HG03280 (cell line): ENCODE measurements around the gene KIF3A.
"Not testable (repeated sequence)": the region's sequence is repeated elsewhere in the genome, so short reads cannot be mapped to it uniquely, and the experiment has no call there.

Source experiments
- ATAC-seq: cut with Tn5 transposase; IDR thresholded peaks from one replicate; pipeline ENCODE4 v1.9.1; 2021; ENCODE audit warnings: mild to moderate bottlenecking, moderate library complexity; ENCODE audit not compliant: unreplicated experiment

Gene KIF3A

DNA sequence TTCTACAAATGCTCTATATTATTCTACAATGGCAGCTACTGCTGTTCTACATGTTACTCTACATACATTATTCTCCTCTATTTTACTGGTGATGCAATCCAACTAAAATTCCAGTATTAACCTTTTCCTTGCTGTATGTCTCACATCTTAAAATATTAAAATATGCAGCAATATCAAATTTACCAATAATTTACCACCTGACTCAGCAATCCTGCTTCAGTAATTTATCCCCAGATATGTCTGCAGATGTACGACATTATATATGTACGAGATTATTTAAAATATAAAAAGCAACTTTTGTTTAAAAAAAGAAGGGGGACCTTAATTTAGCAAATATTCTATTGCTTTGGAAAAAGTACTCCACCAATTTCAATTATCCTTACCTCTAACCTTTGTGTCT, 11.6 kb downstream of the KIF3A start:
- no peak for ATAC-seq

DNA sequence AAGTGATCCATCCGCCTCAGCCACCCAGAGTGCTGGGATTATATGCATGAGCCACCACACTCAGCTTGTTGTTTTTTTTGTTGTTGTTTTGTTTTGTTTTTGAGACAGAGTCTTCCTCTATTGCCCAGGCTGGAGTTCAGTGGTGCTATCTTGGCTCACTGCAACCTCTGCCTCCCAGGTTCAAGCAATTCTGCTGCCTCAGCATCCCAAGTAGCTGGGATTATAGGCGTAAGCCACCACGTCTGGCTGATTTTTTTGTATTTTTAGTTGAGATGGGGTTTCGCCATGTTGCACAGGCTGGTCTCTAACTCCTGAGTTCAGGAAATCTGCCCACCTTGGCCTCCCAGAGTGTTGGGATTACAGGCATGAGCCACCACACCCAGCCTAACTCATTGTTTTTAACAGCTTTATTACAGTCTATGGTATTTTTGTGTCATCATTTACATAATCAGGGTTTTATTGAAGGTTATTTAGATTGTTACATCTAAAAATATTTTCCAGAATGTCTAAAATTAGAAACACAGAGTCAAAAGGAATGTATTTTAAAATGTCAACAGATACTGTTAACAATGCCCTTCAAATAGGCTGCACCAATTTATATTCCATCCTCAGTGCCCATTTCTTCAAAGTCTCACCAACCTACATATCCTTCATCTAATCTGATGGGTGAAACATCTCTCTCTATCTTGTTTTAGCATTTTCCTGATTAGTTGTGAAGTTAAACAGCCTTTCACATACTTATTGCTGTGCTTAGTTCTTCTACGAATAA, 18.6 kb downstream of the KIF3A start:
- ATAC-seq, result no peak

DNA sequence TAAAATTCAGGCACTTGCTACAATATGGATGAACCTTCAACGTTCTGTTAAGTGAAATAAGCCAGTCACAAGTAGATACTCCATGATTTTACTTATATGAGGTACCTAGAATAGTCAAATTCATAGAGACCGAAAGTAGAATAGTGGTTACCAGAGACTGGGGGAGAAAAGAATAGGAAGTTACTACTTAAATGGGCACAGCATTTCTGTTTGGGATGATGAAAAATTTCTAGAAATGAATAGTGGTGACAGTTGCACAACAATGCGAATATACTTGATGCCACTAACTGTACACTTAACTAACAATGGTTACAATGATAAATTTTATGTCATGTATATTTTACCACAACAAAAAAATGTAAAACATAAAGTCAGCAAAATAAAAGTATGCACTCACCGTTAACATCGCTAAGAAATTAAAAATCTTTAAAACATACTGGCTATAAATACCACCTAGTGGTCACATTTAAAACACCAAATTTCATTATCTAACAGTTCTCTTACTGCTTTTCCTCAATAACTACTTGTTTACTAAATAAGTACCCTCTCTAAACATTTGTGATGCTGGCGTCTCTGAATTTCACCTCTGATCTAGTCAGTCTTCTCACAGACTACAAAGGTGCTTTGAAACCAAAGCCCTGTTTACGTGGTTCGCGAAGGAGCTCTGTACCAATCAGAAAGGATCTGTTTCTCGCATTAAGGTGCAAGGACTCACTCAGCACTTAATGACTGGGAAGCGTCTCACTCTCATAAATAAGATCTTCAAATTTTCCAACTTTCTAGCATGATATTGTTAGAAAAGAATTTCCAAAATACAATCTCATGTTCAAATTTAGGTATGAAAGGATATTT, 22.7 kb downstream of the KIF3A start:
- ATAC-seq, result no peak

DNA sequence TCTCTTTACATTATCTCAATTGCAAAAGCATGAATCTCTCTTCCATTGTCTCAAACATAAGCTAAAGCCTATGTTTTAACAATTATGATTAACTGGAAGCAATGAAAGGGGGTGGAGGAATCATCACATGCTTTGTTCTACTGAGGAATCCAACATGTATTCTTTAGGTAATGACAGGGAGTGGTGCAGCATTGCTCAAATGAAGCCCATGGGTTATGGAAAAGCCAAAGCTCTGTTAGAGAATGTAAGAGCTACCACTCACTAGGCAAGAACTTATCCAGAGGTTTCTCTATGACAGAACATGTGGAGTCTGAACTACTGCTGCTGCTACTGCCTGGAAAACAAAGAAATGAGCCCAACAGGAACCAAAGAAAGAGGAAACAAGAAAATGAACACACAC, 28.7 kb downstream of the KIF3A start:
- ATAC-seq, result no peak

DNA sequence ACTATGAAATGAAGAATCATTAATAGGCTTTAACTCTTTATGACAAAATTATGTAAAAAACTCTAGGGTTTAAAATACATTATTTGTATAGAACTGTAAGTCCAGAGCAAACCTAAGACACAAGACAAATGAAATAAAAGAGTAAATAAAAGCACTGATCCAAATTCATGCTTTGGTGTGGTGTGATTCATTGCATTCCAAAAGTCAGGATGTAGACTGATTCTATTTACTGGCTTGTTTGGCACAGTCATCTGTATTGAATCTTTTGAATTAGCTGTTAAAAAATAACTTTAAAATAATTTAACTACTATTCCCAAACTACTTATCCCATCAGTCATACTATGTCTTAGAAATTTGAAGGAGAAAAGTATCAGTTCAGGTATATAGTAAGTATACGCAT, 32.5 kb downstream of the KIF3A start:
- ATAC-seq, result no peak

DNA sequence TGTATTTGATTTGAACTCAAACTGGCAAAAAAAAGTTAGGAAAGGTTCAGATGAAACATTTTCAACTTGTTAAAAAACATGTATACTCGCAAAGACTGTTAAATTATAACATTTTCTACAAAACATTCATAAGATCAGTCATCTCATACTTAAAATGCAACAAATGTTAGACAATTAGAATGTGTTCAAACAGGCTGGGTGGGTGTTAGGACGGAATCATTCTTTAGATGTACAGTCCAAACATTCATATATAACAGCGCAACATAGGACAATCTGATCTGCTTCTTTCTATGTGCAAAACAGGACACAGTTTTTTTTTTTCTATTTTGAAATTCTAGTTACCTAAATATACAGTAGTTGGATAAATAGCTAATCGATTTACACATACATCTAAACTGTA, 41.4 kb downstream of the KIF3A start:
- ATAC-seq, result no peak

DNA sequence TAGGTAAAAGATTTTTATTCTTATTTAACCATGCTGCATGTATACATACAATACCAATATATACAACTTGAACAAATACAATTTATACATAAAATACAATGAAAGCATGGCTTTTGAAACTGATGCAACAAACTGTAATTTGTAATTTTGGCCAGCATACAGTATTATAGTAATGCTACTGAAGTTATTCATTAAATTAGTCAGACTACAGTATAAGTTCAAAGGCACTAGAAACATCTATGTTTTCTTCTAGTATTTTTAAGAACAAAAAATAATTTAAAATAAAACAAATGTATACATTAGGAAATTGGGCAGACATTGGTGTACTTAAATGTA, 44.7 kb downstream of the KIF3A start:
- no peak for ATAC-seq

DNA sequence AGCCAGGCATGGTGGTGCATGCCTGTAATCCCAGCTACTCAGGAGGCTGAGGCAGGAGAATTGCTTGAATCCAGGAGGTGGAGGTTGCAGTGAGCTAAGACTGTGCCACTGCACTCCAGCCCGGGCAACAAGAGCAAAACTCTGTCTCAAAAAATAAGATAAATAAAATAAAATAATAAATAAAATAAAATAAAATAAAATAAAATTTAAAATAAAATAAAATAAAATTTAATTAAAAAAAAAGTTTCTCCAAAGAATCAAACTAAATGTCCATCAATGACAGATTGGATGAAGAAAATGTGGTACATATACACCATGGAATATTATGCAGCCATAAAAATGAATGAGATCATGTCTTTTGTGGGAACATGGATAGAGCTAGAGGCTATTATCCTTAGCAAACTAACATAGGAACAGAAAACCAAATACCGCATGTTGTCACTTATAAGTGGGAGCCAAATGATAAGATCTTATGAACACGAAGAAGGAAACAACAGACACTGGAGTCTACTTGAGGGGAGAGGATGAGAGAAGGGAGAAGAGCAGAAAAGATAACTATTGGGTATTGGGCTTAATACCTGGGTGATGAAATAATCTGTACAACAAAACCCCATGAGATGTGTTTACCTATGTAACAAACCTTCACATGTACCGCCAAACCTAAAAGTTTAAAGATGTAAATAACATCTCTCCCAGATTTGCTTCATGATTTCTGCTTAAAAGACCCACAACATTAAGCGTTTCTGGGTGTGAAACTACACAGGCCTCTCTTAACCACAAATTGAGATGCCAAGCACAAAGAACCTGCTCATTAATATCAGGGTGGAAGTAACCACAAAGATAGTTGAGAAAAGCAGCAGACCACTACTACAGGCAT, 45.4 kb downstream of the KIF3A start:
- not testable (repeated sequence) for ATAC-seq

DNA sequence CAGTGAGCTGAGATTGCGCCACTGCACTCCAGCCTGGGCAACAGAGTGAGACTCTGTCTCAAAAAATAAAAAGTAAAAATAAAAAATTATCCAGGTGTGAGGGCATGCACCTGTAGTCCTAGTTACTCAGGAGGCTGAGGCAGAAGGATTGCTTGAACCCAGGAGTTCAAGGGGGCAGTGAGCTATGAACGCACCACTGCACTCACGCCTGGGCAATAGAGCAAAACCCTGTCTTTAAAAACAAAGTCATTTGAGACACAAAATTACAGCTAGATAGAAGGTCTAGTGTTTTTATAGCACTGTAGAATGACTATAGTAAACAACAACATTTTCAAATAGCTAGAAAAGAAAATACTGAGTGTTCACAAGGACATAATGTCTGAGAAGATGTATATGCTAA, 47.2 kb downstream of the KIF3A start:
- no peak for ATAC-seq

DNA sequence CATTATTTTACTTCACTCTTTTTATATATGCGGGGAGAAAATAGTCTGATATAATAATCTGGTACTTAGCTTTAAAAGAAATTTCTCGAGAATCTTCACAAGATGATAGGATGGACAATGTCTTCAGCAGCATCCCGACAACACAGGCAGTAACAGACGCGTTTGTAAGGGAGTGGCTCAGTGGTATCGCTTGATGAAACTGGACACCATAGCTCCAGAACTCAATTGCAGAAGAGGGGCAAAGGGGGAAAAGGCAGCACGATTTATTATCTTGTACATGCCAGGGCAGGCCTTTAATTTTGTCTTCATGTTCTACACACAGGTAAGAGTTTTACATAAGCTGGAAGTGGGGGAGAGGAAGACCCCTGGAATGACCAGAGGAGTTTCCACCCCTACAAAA, 47.8 kb downstream of the KIF3A start:
- ATAC-seq, result no peak

DNA sequence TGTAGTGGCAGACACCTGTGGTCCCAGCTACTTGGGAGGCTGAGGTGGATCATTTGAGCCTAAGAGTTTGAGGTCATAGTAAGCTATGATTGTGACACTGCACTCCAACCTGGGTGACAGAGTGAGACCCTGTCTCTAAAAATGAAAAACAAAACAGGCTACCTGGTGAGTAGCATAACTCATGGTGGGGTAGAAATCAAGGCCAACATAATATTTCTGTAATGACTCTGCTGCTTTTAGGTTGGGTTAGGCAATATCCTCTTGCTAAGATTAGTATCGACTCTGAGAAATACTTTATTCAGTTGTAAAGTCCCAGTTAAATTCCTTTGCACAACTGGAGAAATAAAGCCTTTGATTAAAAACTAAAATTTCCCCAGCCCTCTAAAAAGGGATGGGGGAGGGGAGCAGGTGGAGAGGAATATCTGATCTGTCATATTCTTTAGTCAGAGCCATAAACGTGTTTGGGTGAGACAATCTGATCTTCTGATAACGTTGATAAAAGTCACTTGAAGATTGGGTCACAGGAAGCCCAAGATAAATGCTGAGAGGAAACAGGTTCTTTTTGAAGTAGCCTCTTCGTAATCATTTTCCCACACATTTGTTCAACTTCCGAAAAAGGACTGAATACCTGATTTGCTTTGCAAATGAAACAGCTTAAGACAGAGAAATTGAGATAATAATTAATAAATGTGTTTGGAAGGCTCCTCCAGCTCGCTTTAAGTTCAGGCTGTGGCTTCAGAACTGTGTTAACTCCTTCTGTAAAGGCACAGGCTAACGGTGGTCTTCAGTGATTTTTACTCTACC, 48.6 kb downstream of the KIF3A start:
- no peak for ATAC-seq

DNA sequence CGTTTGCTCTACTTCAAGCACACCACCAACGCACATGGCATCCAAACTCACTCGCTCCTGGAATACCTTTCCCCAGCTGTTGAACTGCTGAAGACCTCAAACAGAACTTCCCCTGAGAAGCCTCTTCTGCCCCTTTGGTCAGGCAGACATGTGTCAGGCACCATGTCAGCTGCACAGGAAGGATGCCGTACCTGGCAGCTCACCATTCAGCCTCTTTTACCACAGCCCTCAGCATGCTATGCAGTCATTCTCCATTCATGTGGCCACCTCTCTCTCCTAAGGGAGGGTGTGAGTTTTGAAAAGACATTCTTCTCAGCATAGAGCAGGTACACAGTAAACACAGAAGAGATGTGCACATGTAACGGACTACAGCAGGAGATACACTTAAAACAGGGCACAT, 49.4 kb downstream of the KIF3A start:
- no peak for ATAC-seq

DNA sequence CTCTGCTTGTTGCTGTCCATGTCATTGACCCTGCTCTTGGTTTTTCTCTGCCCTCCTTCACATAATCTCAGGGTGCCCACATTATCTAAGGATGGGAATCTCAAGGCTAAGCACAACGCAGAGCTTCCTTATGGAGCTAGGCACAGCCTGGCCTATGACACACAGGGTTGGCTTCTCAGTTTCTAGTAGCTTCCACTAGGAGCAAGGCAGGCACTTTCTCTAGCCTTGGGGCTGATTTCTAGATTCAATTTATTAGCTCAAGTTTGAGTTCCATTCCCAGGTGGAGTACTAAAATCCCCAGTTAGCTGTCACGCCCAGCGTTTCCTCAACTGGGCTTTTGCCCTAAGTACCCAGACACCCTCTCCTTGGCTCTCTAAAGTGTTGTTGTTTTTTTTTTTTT, 51.2 kb downstream of the KIF3A start:
- no peak for ATAC-seq

DNA sequence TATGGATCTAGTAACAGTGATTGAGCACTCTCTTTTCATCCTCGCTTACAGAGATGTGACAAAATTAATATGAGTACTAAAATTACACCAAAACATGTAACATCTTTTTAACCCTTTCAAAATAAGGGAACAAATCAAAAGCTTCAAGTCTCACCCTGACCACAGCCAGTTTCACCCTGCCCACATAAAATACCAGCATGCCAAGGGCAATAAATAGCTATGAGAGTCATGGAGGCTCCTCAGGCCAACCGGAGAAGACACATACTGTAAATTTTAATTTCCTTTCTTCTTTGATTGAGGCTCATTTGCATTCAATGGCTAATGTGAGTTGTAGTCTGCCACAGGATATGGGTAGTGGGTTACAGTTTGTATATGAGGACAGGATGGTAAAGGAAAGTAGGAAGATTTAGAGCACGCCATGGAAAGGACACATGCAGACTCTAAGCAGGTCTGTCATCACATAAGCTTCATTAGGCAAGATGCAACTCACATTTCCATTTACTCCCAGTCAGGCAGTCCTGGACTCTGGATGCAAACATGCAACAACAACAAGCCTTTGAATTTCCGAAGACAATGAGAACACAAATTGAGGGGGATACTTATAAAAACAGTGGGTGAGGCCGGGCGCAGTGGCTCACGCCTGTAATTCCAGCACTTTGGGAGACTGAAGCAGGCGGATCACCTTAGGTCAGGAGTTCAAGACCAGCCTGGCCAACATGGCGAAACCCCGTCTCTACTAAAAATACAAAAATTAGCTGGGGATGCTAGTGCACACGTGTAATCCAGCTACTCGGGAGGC, 52.2 kb downstream of the KIF3A start:
- ATAC-seq, result no peak

DNA sequence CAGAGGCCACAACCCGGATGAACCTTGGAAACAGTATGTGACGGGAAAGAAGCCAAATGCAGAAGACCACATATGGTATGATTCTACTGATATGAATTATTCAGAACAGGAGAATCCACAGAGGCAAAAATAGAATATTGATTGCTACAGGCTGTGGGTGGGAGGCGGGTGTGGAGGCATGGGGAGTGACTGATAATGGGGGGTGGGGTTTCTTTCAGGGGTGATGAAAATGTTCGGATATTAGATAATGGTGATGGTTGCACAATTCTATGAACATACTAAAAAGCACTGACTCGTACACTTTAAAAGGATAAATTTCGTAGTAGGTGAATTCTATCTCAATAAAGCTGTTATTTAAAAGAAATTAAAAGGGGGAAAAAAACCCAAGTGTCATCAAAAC, 52.9 kb downstream of the KIF3A start:
- no peak for ATAC-seq

DNA sequence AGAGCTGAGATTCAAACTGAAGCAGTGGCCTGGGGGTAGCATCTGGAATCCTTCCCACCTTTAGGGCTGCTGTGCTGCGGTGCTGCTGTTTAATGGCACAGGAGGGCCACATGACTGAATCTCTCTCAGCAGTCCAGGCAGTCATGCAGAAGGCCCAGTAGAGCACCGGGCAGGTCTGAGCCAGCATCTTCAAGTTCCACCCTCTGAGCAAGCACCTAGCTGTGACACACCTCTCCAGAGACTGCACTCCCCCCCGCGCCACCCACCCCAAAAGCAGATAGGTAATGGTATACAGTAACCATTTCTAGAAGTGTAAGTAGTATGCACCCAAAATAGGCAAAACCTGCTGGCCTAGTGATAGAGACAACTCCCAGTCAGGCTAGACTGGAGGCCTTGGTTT, 55.4 kb downstream of the KIF3A start:
- no peak for ATAC-seq

DNA sequence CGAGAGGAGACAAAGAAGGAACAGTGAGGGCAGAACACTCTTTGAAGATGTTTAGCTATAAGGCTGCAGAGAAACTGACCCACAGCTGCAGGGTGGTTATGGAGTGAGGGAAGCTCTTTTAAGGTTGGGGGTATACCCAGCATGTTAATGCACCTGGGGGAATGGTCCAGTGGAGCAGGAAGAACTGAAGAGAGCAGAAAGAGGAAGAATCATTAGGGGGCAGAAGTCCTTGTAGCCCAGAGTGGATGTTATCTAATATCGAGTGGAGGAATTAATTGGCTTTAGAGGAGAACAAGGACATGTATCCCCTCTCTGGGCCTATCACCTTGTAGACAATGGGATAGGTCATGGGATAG, 55.9 kb downstream of the KIF3A start:
- no peak for ATAC-seq

DNA sequence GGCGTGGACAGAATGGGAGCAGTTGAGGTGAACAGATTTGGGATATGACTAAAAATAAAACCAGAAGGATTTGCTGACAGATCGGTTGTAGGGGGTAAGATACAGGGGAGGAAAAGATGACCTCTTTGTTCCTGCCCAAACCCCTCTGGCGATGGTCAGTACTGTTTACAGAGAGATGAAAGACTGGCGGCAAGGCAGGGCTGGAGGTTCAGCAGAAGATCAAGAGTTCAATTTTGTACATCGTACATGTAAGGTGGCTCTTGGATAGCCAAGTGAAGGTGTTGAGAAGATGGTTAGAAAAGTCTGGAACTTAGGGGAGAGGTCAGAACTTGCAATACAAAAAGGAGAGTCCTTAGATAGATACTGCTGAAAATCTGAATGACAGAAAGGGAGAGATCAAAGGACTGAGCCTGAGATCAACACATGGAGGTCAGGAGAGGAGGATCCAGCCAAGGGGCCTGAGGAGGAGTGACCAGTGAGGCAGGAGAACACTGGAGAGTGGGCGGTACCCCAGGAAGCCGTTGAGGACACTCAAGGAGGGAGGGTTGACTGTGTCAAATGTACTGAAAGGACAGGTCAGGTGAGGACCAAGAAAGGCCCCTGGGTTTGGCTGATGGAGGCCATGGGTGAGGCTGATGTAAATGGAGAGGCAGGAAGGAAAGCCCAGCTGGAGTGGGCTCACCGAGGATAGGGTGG, 56.4 kb downstream of the KIF3A start:
- no peak for ATAC-seq

DNA sequence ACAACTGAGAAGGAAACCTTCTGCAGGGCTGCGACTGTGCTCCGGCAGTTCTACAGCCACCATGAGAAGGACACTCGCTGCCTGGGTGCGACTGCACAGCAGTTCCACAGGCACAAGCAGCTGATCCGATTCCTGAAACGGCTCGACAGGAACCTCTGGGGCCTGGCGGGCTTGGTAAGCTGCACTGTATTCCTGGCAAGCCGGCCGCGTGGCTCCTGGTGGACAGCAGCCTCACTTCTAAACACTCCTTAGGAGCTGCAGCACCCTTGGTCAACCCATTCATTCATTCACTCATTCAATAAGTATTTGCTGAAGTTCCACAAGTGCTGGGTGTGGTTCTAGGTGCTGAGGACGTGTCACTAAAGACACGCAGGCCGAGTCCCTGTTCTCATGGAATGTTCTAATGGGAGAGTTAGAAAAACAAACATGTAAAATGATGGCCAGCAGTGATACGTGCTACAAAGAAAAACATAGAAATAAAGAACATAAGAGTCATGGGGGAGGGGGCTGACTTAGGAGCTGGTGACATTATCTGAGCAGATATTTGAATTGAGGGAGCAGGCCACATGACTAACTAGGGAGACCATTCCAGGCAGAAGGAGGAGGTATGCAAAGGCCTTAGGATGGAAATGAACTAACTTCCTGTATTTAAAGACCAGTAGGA, 57.5 kb downstream of the KIF3A start:
- no peak for ATAC-seq
